Measurements from ENCODE around the gene HMGCS2. TPM values are rescaled to one million over a fixed set of nuclear protein-coding genes. Genes with fewer than 3 reads are reported as not detected.

Gene HMGCS2
- 1,000 to 10,000 TPM in 1 of 4 donors, 100 to 1,000 TPM in 1, 10 to 100 TPM in 2; 10.9 to 1,165 (median 71.0) TPM for total RNA-seq

DNA sequence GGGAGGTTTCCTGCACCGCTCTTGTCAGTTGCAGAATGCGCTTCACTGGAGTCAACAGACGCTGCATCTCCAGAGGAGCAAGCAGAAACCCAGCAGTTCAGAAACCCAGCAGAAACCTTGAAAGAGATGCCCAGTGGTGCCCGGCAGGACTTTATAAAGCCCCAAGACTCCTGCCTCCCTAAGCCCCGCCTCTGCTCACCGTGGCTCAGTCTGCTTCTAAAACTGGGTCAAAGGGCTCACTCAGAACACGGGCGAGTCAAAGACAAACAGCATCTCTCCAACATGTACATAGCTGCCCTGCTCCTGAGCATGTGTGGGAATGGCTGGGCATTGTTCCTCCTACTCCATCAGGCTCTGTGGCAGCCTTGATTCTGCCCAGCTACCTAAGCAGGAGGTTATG lies at the start of gene HMGCS2:
HMGCS2 (minus strand) TSS at position 128 of the 400 bp plus-strand sequence; CDS start at position 67, 61 bp downstream.
- Histone ChIP-seq H3K4me3 (peak within 1 kb of the TSS in 1 of 4 donors; percentile 62), H3K27ac (peak within 1 kb of the TSS in 1 of 4 donors; percentile 88), H3K9me3 (no peaks in the 10 kb centered on the region), H3K36me3 (no peaks in the 10 kb centered on the region), H3K27me3 (no peaks in the 10 kb centered on the region), H3K4me1 (peaks cover 0 to 28% (median 5%) of the 10 kb centered on the region in 4 donors)
- peak in 1 of 2 donors; percentile 86 for TF ChIP-seq POLR2A (IDR thresholded peaks at IDR 0.05)
- TF ChIP-seq, protein P1, sequence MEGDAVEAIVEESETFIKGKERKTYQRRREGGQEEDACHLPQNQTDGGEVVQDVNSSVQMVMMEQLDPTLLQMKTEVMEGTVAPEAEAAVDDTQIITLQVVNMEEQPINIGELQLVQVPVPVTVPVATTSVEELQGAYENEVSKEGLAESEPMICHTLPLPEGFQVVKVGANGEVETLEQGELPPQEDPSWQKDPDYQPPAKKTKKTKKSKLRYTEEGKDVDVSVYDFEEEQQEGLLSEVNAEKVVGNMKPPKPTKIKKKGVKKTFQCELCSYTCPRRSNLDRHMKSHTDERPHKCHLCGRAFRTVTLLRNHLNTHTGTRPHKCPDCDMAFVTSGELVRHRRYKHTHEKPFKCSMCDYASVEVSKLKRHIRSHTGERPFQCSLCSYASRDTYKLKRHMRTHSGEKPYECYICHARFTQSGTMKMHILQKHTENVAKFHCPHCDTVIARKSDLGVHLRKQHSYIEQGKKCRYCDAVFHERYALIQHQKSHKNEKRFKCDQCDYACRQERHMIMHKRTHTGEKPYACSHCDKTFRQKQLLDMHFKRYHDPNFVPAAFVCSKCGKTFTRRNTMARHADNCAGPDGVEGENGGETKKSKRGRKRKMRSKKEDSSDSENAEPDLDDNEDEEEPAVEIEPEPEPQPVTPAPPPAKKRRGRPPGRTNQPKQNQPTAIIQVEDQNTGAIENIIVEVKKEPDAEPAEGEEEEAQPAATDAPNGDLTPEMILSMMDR (IDR thresholded peaks at IDR 0.05): no peak
- peak in 2 of 3 donors; percentile 71 to 88 for DNase-seq

DNA sequence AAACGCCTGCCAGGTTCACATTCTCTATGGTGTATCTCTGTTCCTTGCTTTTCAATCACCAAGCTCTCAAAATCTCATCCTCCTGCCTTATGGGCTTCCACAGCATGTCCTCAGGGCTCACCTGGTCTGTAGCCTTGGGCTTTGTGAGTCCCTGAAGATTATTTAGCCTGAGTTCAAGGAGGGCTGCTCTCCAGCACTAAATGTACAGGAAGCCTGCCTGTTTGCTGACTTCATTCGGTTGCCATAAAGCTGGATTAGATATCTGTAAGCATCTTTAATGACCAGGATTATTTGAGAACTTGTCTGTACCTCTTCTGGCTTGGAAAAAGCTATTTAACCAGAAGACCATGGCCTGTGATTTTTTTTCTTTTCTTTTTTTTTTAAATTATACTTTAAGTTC lies 49.5 kb upstream of the HMGCS2 start:
- H3K27ac ChIP-seq: no peak overlapping the region
- DNase-seq: no peak
- no peaks in the 10 kb centered on the region for H3K36me3 ChIP-seq
- H3K27me3 ChIP-seq: no peaks in the 10 kb centered on the region
- peaks cover 0 to 6% (median 0%) of the 10 kb centered on the region in 4 donors for H3K4me1 ChIP-seq
- H3K4me3 ChIP-seq: no peak overlapping the region
- TF ChIP-seq, protein P1 (IDR thresholded peaks at IDR 0.05): no peak
- TF ChIP-seq POLR2A (IDR thresholded peaks at IDR 0.05): no peak
- H3K9me3 ChIP-seq: no peaks in the 10 kb centered on the region

GRCh38 chr1:119816407-119816806 lies 47.7 kb upstream of the HMGCS2 start:
- H3K9me3 ChIP-seq: no peaks in the 10 kb centered on the region
- no peaks in the 10 kb centered on the region for H3K36me3 ChIP-seq
- H3K4me1 ChIP-seq: peaks cover 0 to 6% (median 0%) of the 10 kb centered on the region in 4 donors
- peak in 1 of 3 donors; percentile 76 for DNase-seq
- no peaks in the 10 kb centered on the region for H3K27me3 ChIP-seq
- TF ChIP-seq, protein P1 (IDR thresholded peaks at IDR 0.05): no peak
- no peak for TF ChIP-seq POLR2A (IDR thresholded peaks at IDR 0.05)
- H3K4me3 ChIP-seq: peak overlapping the region in 1 of 4 donors; percentile 12
- peak overlapping the region in 2 of 4 donors; percentile 48 to 72 for H3K27ac ChIP-seq

DNA sequence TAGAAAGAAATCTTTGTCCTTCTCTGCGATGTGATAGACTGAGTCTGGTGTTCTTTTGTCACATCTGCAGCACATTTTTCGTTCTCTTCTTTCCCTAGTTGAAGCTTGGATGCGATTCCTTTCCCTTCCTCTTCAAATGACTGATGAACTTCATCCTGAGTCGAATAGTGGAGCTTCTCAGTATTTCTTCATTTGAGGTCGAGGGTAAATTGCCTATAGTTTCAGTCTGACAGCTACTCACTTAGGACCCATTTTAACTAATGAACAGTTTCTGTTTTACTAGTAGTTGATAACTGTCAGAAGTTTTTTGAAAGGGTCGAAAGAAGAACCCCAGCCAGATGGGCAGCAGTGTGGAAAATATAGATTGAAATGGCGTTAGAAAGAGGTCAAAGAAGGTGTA lies 47.2 kb upstream of the HMGCS2 start:
- TF ChIP-seq POLR2A (IDR thresholded peaks at IDR 0.05): no peak
- TF ChIP-seq, protein P1 (IDR thresholded peaks at IDR 0.05): no peak
- Histone ChIP-seq H3K27me3 (no peaks in the 10 kb centered on the region), H3K4me3 (peak overlapping the region in 1 of 4 donors; percentile 12), H3K36me3 (no peaks in the 10 kb centered on the region), H3K9me3 (no peaks in the 10 kb centered on the region), H3K4me1 (peaks cover 0 to 6% (median 0%) of the 10 kb centered on the region in 4 donors), H3K27ac (peak overlapping the region in 2 of 4 donors; percentile 48 to 64)
- no peak for DNase-seq

DNA sequence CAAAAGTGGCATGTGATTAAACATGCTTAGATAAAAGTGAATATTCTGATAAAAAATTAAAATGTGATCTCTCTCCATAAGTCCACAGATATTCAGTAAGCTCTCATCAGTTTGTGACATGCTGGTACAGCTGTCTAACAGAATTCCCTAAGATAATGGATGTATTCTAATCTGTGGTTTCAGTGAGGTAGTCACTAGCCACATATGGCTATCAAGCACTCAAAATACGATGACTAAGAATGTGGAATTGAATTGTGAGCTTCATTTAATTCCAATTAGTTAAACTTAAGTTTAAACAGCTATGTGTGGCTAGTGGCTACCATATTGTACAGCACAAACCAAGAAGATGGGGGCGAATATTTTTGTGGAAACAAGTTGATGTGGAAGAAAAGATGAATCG lies 46.7 kb upstream of the HMGCS2 start:
- Histone ChIP-seq H3K36me3 (no peaks in the 10 kb centered on the region), H3K27ac (peak overlapping the region in 1 of 4 donors; percentile 64)
- no peak for TF ChIP-seq POLR2A (IDR thresholded peaks at IDR 0.05)
- TF ChIP-seq, protein P1 (IDR thresholded peaks at IDR 0.05): no peak

More for the DNA sequence above, 46.7 kb upstream of the HMGCS2 start:
- Histone ChIP-seq H3K4me3 (no peak overlapping the region), H3K9me3 (no peaks in the 10 kb centered on the region), H3K4me1 (peaks cover 0 to 6% (median 0%) of the 10 kb centered on the region in 4 donors), H3K27me3 (no peaks in the 10 kb centered on the region)
- DNase-seq: no peak
